K562 (cell line): ENCODE results near the gene PLSCR3. TPM values are rescaled to one million over a fixed set of nuclear protein-coding genes. Genes with fewer than 3 reads are reported as not detected.

Experiments used
- ATAC-seq: fragments of 200-7000 bp; cut with Tn5 transposase; 3 replicates; pipeline ENCODE4 v1.9.1; 2020; ENCODE audit warnings: moderate library complexity
- BruUV-seq: library from RNA; stranded (reverse); fragments of 400-500 nt; replicated peaks from 2 replicates; lab custom pipeline; 2021; lab: Mats Ljungman, UMichigan
- CTCF ChIA-PET: fragments of 300-600 bp; formaldehyde crosslinking; extraction: SDS; loops from one replicate; lab custom pipeline; 2021; ENCODE audit warnings: low intra/inter-chr PET ratio; lab: Yijun Ruan, JAX
- POLR2A ChIA-PET: fragments of 300-600, 350-650 bp; sonication (Branson Sonifier 250); formaldehyde crosslinking; extraction: SDS; loops from one replicate; lab custom pipeline; 2021; ENCODE audit warnings: antibody characterized with exemption, inconsistent platforms; lab: Yijun Ruan, JAX
- DNase-seq, 4 experiments: peaks; one replicate each; pipeline versions ENCODE4 v3.0.0 to v3.0.0-alpha.2; 2011 to 2018; ENCODE audit warnings: low spot score in 3 of 4, mixed read lengths in 3 of 4; ENCODE audit errors: extremely low read depth in 1 of 4
- FAIRE-seq: peaks from 2 replicates; lab custom pipeline; 2011; peaks lifted over from hg19 to GRCh38; lab: Jason Lieb, UNC
- H2AFZ ChIP-seq: 2 replicates; pipeline ENCODE4 v1.6.0; 2011; ENCODE audit warnings: low read depth, low read length, control low read depth, inconsistent platforms
- H3K27ac ChIP-seq: fragments of 200-600 bp; 3 replicates; pipeline ENCODE4 v1.8.0; 2011; ENCODE audit warnings: low read depth, mild to moderate bottlenecking, control low read depth, inconsistent platforms, low read length, moderate library complexity, mixed read lengths; ENCODE audit errors: extremely low read depth
- H3K27me3 ChIP-seq, 2 experiments: fragments of 300-600 bp in 1 of 2; 2 replicates in 1 of 2; 3 replicates in 1 of 2; pipeline versions ENCODE4 v1.6.0 to v1.8.0; 2011; ENCODE audit warnings: inconsistent platforms in 2 of 2, low read length in 2 of 2, mild to moderate bottlenecking in 1 of 2, mixed read lengths in 1 of 2, moderate library complexity in 1 of 2; ENCODE audit not compliant: control insufficient read depth in 2 of 2, insufficient read depth in 2 of 2
- H3K36me3 ChIP-seq: fragments of 300-600 bp; 3 replicates; pipeline ENCODE4 v1.8.0; 2011; ENCODE audit warnings: mild to moderate bottlenecking, low read length, inconsistent platforms; ENCODE audit not compliant: control insufficient read depth, insufficient read depth
- H3K4me1 ChIP-seq, 2 experiments: fragments of 200-600 bp in 1 of 2; replicated peaks in 1 of 2; 2 replicates in 1 of 2; 3 replicates in 1 of 2; pipeline versions ENCODE4 v1.5.1 to v1.8.0; 2011; ENCODE audit warnings: inconsistent platforms in 2 of 2, low read length in 2 of 2, mild to moderate bottlenecking in 1 of 2, mixed read lengths in 1 of 2, moderate library complexity in 1 of 2; ENCODE audit not compliant: control insufficient read depth in 2 of 2, insufficient read depth in 2 of 2
- H3K4me2 ChIP-seq: 2 replicates; pipeline ENCODE4 v1.6.1; 2011; ENCODE audit warnings: low read length, control low read depth, inconsistent platforms, mixed read lengths; ENCODE audit not compliant: insufficient read depth
- H3K4me3 ChIP-seq: fragments of 200-600 bp; sonication (generic), shearing (Covaris generic); 2 replicates; pipeline ENCODE4 v1.5.1; 2016; ENCODE audit warnings: control low read depth, inconsistent platforms
- H3K79me2 ChIP-seq: fragments of 200-600 bp; 3 replicates; pipeline ENCODE4 v1.8.0; 2011; ENCODE audit warnings: low read length, inconsistent platforms; ENCODE audit not compliant: control insufficient read depth, insufficient read depth
- H3K9ac ChIP-seq, 2 experiments: 2 replicates each; pipeline versions ENCODE4 v1.6.0 to v1.6.1; 2011; ENCODE audit warnings: low read depth in 2 of 2, low read length in 2 of 2, control low read depth in 1 of 2, inconsistent platforms in 1 of 2, mild to moderate bottlenecking in 1 of 2, mixed read lengths in 1 of 2; ENCODE audit not compliant: insufficient read depth in 1 of 2
- H3K9me1 ChIP-seq: one replicate; pipeline ENCODE4 v1.6.0; 2011; ENCODE audit warnings: inconsistent platforms, mild to moderate bottlenecking, low read length, moderate library complexity; ENCODE audit not compliant: control insufficient read depth, insufficient read depth
- H3K9me3 ChIP-seq: replicated peaks from 2 replicates; pipeline ENCODE4 v1.5.1; 2011; ENCODE audit warnings: low read depth, low read length, inconsistent platforms; ENCODE audit not compliant: control insufficient read depth, insufficient read depth
- H4K20me1 ChIP-seq: replicated peaks from 2 replicates; pipeline ENCODE4 v1.6.1; 2011; ENCODE audit warnings: low read length, inconsistent platforms, mixed read lengths; ENCODE audit not compliant: control insufficient read depth, insufficient read depth
- FOSL1 ChIP-seq: fragments of 200-800 bp; sonication (Bioruptor generic); conservative IDR thresholded peaks from 2 replicates; pipeline ENCODE4 v1.6.1; 2016; ENCODE audit warnings: missing genetic modification characterization, missing compliant biosample characterization
- GABPB2 ChIP-seq: fragments of 250-450 bp; sonication (Bioruptor Pico); conservative IDR thresholded peaks from 2 replicates; pipeline ENCODE4 v1.5.1; 2021; ENCODE audit warnings: mild to moderate bottlenecking
- SNRNP70 ChIP-seq: fragments of 200-400 bp; formaldehyde crosslinking; optimal IDR thresholded peaks from 2 replicates; pipeline ENCODE3; 2017; ENCODE audit warnings: low read depth, low read length
- WHSC1 ChIP-seq: IDR thresholded peaks from one replicate; pipeline ENCODE4 v1.6.1; 2012; ENCODE audit warnings: low read length, control low read depth, inconsistent platforms
- ZNF121 ChIP-seq: sonication (generic); formaldehyde crosslinking; conservative IDR thresholded peaks from 2 replicates; pipeline ENCODE4 v1.8.0; 2022; ENCODE audit warnings: missing genetic modification reagents
- ZNF232 ChIP-seq: sonication (generic); formaldehyde crosslinking; IDR thresholded peaks from 2 replicates; pipeline ENCODE4 v1.8.0; 2022; ENCODE audit warnings: mild to moderate bottlenecking, missing genetic modification reagents
- ZNF274 ChIP-seq: IDR thresholded peaks from 2 replicates; pipeline ENCODE4 v1.6.1; 2011; ENCODE audit warnings: low read depth, mild to moderate bottlenecking, low read length, moderate library complexity, borderline replicate concordance
- ZNF586 ChIP-seq: fragments of 450-650 bp; formaldehyde crosslinking; conservative IDR thresholded peaks from 2 replicates; pipeline ENCODE4 v1.4.0; 2020; ENCODE audit warnings: mild to moderate bottlenecking, moderate library complexity
- ZNF785 ChIP-seq: fragments of 250-450 bp; sonication (Bioruptor Pico); IDR thresholded peaks from 2 replicates; pipeline ENCODE4 v1.4.0; 2020; ENCODE audit warnings: mild to moderate bottlenecking
- WGBS: fragments of 100-300 bp; shearing (Covaris generic); methylation state at CpG from one replicate; pipeline ENCODE4 v1.1.6; 2016; ENCODE audit warnings: low coverage, mixed read lengths; ENCODE audit not compliant: insufficient coverage; ENCODE audit errors: missing lambda C conversion rate; 5-methylcytosine and 5-hydroxymethylcytosine counted together
- in situ Hi-C: fragments of 300-500 bp; cut with MboI; formaldehyde crosslinking; loops from 4 replicates; pipeline ENCODE4 v1.15.0; 2018; ENCODE audit warnings: inconsistent platforms, mixed read lengths
- intact Hi-C: fragments of 100-400 bp; cut with micrococcal nuclease; formaldehyde crosslinking; loops from 2 replicates; pipeline ENCODE4 v1.14.2; 2022
- polyA plus RNA-seq, 8 experiments: library from polyadenylated mRNA; depleted of rRNA in 4 of 8; stranded (reverse) in 5 of 8; unstranded in 3 of 8; fragments of >200 nt; fragmentation: Nextera tagmentation in 2 of 8; fragmentation: Illumina TruSeq in 1 of 8; extraction: Ambion mirVana in 2 of 8; extraction: Trizol in 1 of 8; gene quantifications; 2 replicates each; pipeline versions ENCODE4 v1.2.1 to v1.2.3, GENCODE V29; 2011 to 2014; ENCODE audit warnings: inconsistent platforms in 1 of 8, missing spikeins in 1 of 8
- total RNA-seq, 7 experiments: library from RNA; depleted of rRNA in 6 of 7; stranded (reverse); fragments of >200 nt in 6 of 7; fragmentation: Illumina TruSeq in 2 of 7; extraction: Trizol in 2 of 7; gene quantifications; 2 replicates each; pipeline versions ENCODE4 v1.2.1 to v1.2.3, GENCODE V29; 2011 to 2021; ENCODE audit warnings: low replicate concordance in 1 of 7
- TF ChIP-seq, protein P1 (sequence below): sonication (generic); formaldehyde crosslinking; IDR thresholded peaks from 2 replicates; pipeline ENCODE4 v1.8.0; 2023; ENCODE audit warnings: mild to moderate bottlenecking, missing genetic modification reagents
- TF ChIP-seq, protein P2 (sequence below): sonication (generic); formaldehyde crosslinking; IDR thresholded peaks from 2 replicates; pipeline ENCODE4 v1.8.0; 2022; ENCODE audit warnings: mild to moderate bottlenecking, missing genetic modification reagents

PLSCR3 gene
- total and polyA plus RNA-seq, 9 of the 15 experiments (the other 6 are each of a cell fraction or from before 2014, with no cell fraction given), result 3.2 to 16.8 (median 4.5) TPM

DNA sequence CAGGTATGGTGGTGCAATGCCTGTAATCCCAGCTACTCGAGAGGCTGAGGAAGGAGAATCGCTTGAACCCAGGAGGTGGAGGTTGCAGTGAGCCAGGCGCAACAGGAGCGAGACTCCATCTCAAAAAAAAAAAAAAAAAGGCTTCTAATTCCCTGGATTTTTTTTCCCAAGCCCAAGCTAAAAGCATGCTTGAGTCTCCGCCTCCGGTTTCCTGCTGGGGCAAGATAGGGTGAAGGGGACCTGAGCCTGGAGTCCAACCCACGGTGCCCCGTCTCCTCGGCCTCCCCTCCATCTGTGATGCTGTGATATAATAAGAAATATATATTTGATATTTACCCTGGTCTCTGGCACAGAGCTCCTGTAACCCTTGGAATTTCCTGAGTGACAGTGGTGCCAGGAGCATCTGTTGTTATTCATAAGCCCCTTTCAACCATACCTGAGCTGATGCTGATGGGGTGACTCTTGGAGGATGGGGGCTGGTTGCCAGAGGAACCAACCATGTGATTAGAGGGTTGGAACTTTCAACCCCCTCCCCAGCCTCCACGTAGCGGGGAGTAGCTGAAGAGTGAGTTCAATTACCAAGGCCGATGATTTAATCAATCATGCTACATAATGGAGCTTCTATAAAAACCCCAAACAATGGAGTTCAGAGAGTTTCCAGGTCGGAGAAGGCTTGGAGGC lies 26.3 kb downstream of the PLSCR3 start:
- in situ Hi-C loops, result no loop called here
- no peak overlapping the region for H2AFZ ChIP-seq
- no peak for FAIRE-seq
- H4K20me1 ChIP-seq, result no peaks in the 10 kb centered on the region
- no peak for DNase-seq
- H3K4me2 ChIP-seq, result no peak overlapping the region
- no peak for ATAC-seq
- 11% methylated on average over 10 of the region's 13 CpGs for WGBS
- H3K9me3 ChIP-seq, result no peaks in the 10 kb centered on the region
- H3K27ac ChIP-seq, result no peak overlapping the region
- H3K27me3 ChIP-seq, result peaks cover 3 to 4% of the 10 kb centered on the region in 2 experiments; a peak in 1 of 5 replicates
- ChIA-PET POLR2A (interaction anchor here (0.5 to 1.1 kb wide), 5 partner anchors 12 to 246 kb away, joined by 3 to 4 read pairs (median 3); partner anchors contain the start of gene POLR2A), CTCF (no interaction called here)
- intact Hi-C loops, result no loop called here
- TF ChIP-seq ZNF232 (CRISPR knock-in tag) (no peak), ZNF121 (CRISPR knock-in tag) (no peak), ZNF785 (no peak), ZNF274 (no peak), WHSC1 (no peak), GABPB2 (CRISPR knock-in tag) (no peak), SNRNP70 (no peak), ZNF586 (CRISPR knock-in tag) (no peak), FOSL1 (tag) (no peak)
- TF ChIP-seq, protein P1, sequence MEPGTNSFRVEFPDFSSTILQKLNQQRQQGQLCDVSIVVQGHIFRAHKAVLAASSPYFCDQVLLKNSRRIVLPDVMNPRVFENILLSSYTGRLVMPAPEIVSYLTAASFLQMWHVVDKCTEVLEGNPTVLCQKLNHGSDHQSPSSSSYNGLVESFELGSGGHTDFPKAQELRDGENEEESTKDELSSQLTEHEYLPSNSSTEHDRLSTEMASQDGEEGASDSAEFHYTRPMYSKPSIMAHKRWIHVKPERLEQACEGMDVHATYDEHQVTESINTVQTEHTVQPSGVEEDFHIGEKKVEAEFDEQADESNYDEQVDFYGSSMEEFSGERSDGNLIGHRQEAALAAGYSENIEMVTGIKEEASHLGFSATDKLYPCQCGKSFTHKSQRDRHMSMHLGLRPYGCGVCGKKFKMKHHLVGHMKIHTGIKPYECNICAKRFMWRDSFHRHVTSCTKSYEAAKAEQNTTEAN, result no peak
- TF ChIP-seq, protein P2, sequence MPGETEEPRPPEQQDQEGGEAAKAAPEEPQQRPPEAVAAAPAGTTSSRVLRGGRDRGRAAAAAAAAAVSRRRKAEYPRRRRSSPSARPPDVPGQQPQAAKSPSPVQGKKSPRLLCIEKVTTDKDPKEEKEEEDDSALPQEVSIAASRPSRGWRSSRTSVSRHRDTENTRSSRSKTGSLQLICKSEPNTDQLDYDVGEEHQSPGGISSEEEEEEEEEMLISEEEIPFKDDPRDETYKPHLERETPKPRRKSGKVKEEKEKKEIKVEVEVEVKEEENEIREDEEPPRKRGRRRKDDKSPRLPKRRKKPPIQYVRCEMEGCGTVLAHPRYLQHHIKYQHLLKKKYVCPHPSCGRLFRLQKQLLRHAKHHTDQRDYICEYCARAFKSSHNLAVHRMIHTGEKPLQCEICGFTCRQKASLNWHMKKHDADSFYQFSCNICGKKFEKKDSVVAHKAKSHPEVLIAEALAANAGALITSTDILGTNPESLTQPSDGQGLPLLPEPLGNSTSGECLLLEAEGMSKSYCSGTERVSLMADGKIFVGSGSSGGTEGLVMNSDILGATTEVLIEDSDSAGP (CRISPR knock-in tag), result no peak
- H3K36me3 ChIP-seq, result no peaks in the 10 kb centered on the region
- no peaks in the 10 kb centered on the region for H3K9me1 ChIP-seq
- H3K4me1 ChIP-seq, result no peaks in the 10 kb centered on the region; a peak in 1 of 5 replicates
- no TSS peak for BruUV-seq
- no peak overlapping the region for H3K4me3 ChIP-seq
- H3K9ac ChIP-seq, result no peak overlapping the region
- H3K79me2 ChIP-seq, result no peaks in the 10 kb centered on the region
